ENCODE measurements around the gene CSGALNACT2.

Gene CSGALNACT2

GRCh38 chr10:43131256-43131655 is 7.0 kb upstream of the CSGALNACT2 start:
- no peak for TF ChIP-seq CTCF (IDR thresholded peaks at IDR 0.05; ENCODE audit: insufficient read depth, missing control alignments)
- no peak for DNase-seq (ENCODE audit: insufficient read length, low spot score)
- no peak for FAIRE-seq

- DNase-seq (ENCODE audit: insufficient read length, low spot score) (no peak), FAIRE-seq (no peak)
- no peak for TF ChIP-seq CTCF (IDR thresholded peaks at IDR 0.05; ENCODE audit: insufficient read depth, missing control alignments)
These were observed 6.3 kb upstream of the CSGALNACT2 start for GRCh38 chr10:43131906-43132305.

GRCh38 chr10:43132867-43133787 is 5.1 kb upstream of the CSGALNACT2 start:
- no peak for FAIRE-seq
- no peak for DNase-seq (ENCODE audit: insufficient read length, low spot score)

GRCh38 chr10:43134126-43134905 is 3.9 kb upstream of the CSGALNACT2 start:
- TF ChIP-seq CTCF (IDR thresholded peaks at IDR 0.05; ENCODE audit: insufficient read depth, missing control alignments): no peak
- FAIRE-seq (no peak), DNase-seq (ENCODE audit: insufficient read length, low spot score) (no peak)

More at GRCh38 chr10:43132867-43133787, 5.1 kb upstream of the CSGALNACT2 start:
- TF ChIP-seq CTCF (IDR thresholded peaks at IDR 0.05; ENCODE audit: insufficient read depth, missing control alignments): no peak

GRCh38 chr10:43135064-43135463 is 3.2 kb upstream of the CSGALNACT2 start:
- FAIRE-seq (no peak), DNase-seq (ENCODE audit: insufficient read length, low spot score) (no peak)
- TF ChIP-seq CTCF (IDR thresholded peaks at IDR 0.05; ENCODE audit: insufficient read depth, missing control alignments): no peak

- TF ChIP-seq CTCF (IDR thresholded peaks at IDR 0.05; ENCODE audit: insufficient read depth, missing control alignments): no peak
- FAIRE-seq: no peak
- no peak for DNase-seq (ENCODE audit: insufficient read length, low spot score)
These were observed 2.6 kb upstream of the CSGALNACT2 start for GRCh38 chr10:43135656-43136055.

All from D721Med (cell line).